Measurements from ENCODE around the gene TMEM132D.

DNA sequence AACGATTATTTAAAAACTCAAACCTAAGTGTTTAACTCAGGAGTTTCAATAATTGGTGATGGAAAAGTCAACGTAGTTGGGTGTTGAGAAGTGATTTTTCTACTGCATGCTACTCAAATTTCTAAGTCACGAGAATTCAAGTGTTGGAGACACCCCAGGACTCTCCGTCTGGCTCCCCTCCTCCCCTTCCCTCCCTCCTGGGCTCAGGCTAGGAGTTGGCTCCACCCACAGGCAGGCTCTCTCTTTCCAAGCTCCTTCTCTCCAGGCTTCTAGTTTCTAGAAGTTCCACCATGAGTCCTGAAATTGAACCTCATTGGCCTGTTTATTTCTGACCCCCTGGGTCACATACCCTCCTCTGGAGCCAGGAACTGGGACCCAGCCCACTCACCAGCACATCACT is 73.0 kb downstream of the TMEM132D start:
- TF ChIP-seq, protein P1, sequence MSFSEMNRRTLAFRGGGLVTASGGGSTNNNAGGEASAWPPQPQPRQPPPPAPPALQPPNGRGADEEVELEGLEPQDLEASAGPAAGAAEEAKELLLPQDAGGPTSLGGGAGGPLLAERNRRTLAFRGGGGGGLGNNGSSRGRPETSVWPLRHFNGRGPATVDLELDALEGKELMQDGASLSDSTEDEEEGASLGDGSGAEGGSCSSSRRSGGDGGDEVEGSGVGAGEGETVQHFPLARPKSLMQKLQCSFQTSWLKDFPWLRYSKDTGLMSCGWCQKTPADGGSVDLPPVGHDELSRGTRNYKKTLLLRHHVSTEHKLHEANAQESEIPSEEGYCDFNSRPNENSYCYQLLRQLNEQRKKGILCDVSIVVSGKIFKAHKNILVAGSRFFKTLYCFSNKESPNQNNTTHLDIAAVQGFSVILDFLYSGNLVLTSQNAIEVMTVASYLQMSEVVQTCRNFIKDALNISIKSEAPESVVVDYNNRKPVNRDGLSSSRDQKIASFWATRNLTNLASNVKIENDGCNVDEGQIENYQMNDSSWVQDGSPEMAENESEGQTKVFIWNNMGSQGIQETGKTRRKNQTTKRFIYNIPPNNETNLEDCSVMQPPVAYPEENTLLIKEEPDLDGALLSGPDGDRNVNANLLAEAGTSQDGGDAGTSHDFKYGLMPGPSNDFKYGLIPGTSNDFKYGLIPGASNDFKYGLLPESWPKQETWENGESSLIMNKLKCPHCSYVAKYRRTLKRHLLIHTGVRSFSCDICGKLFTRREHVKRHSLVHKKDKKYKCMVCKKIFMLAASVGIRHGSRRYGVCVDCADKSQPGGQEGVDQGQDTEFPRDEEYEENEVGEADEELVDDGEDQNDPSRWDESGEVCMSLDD (tag by site-specific recombination; IDR thresholded peaks at IDR 0.05) = no peak
- TF ChIP-seq, protein P2, sequence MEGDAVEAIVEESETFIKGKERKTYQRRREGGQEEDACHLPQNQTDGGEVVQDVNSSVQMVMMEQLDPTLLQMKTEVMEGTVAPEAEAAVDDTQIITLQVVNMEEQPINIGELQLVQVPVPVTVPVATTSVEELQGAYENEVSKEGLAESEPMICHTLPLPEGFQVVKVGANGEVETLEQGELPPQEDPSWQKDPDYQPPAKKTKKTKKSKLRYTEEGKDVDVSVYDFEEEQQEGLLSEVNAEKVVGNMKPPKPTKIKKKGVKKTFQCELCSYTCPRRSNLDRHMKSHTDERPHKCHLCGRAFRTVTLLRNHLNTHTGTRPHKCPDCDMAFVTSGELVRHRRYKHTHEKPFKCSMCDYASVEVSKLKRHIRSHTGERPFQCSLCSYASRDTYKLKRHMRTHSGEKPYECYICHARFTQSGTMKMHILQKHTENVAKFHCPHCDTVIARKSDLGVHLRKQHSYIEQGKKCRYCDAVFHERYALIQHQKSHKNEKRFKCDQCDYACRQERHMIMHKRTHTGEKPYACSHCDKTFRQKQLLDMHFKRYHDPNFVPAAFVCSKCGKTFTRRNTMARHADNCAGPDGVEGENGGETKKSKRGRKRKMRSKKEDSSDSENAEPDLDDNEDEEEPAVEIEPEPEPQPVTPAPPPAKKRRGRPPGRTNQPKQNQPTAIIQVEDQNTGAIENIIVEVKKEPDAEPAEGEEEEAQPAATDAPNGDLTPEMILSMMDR (tag by site-specific recombination; IDR thresholded peaks at IDR 0.05) = no peak
- no peak for TF ChIP-seq BCL11A (tag by site-specific recombination; IDR thresholded peaks at IDR 0.05; ENCODE audit: low read depth)
- TF ChIP-seq, protein P3, sequence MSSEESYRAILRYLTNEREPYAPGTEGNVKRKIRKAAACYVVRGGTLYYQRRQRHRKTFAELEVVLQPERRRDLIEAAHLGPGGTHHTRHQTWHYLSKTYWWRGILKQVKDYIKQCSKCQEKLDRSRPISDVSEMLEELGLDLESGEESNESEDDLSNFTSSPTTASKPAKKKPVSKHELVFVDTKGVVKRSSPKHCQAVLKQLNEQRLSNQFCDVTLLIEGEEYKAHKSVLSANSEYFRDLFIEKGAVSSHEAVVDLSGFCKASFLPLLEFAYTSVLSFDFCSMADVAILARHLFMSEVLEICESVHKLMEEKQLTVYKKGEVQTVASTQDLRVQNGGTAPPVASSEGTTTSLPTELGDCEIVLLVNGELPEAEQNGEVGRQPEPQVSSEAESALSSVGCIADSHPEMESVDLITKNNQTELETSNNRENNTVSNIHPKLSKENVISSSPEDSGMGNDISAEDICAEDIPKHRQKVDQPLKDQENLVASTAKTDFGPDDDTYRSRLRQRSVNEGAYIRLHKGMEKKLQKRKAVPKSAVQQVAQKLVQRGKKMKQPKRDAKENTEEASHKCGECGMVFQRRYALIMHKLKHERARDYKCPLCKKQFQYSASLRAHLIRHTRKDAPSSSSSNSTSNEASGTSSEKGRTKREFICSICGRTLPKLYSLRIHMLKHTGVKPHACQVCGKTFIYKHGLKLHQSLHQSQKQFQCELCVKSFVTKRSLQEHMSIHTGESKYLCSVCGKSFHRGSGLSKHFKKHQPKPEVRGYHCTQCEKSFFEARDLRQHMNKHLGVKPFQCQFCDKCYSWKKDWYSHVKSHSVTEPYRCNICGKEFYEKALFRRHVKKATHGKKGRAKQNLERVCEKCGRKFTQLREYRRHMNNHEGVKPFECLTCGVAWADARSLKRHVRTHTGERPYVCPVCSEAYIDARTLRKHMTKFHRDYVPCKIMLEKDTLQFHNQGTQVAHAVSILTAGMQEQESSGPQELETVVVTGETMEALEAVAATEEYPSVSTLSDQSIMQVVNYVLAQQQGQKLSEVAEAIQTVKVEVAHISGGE (tag by site-specific recombination; conservative IDR thresholded peaks at IDR 0.05; ENCODE audit: low read depth) = no peak
- TF ChIP-seq MYNN (tag by site-specific recombination; IDR thresholded peaks at IDR 0.05; ENCODE audit: borderline replicate concordance) = no peak
- no peak for TF ChIP-seq TCF7L2 (IDR thresholded peaks at IDR 0.05; ENCODE audit: borderline replicate concordance, low read depth, low read length)
- TF ChIP-seq, protein P4, sequence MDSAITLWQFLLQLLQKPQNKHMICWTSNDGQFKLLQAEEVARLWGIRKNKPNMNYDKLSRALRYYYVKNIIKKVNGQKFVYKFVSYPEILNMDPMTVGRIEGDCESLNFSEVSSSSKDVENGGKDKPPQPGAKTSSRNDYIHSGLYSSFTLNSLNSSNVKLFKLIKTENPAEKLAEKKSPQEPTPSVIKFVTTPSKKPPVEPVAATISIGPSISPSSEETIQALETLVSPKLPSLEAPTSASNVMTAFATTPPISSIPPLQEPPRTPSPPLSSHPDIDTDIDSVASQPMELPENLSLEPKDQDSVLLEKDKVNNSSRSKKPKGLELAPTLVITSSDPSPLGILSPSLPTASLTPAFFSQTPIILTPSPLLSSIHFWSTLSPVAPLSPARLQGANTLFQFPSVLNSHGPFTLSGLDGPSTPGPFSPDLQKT (IDR thresholded peaks at IDR 0.05; ENCODE audit: borderline replicate concordance, low read depth, low read length) = no peak
- TF ChIP-seq, protein P5, sequence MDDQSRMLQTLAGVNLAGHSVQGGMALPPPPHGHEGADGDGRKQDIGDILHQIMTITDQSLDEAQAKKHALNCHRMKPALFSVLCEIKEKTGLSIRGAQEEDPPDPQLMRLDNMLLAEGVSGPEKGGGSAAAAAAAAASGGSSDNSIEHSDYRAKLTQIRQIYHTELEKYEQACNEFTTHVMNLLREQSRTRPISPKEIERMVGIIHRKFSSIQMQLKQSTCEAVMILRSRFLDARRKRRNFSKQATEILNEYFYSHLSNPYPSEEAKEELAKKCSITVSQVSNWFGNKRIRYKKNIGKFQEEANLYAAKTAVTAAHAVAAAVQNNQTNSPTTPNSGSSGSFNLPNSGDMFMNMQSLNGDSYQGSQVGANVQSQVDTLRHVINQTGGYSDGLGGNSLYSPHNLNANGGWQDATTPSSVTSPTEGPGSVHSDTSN (CRISPR knock-in tag; IDR thresholded peaks at IDR 0.05) = no peak
- TF ChIP-seq ZSCAN30 (tag by site-specific recombination; IDR thresholded peaks at IDR 0.05) = no peak
- TF ChIP-seq, protein P6, sequence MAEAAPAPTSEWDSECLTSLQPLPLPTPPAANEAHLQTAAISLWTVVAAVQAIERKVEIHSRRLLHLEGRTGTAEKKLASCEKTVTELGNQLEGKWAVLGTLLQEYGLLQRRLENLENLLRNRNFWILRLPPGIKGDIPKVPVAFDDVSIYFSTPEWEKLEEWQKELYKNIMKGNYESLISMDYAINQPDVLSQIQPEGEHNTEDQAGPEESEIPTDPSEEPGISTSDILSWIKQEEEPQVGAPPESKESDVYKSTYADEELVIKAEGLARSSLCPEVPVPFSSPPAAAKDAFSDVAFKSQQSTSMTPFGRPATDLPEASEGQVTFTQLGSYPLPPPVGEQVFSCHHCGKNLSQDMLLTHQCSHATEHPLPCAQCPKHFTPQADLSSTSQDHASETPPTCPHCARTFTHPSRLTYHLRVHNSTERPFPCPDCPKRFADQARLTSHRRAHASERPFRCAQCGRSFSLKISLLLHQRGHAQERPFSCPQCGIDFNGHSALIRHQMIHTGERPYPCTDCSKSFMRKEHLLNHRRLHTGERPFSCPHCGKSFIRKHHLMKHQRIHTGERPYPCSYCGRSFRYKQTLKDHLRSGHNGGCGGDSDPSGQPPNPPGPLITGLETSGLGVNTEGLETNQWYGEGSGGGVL (tag by site-specific recombination; IDR thresholded peaks at IDR 0.05) = no peak
- no peak for TF ChIP-seq ZNF146 (tag by site-specific recombination; IDR thresholded peaks at IDR 0.05)
- no peak for TF ChIP-seq ZNF2 (tag by site-specific recombination; IDR thresholded peaks at IDR 0.05)
- no peak for TF ChIP-seq ZNF792 (tag by site-specific recombination; IDR thresholded peaks at IDR 0.05)
- TF ChIP-seq ZNF747 (tag by site-specific recombination; IDR thresholded peaks at IDR 0.05) = no peak

All from HEK293 (cell line).